HepG2 (cell line): ENCODE measurements around the gene BAZ2A. TPM values are rescaled to one million over a fixed set of nuclear protein-coding genes. Genes with fewer than 3 reads are reported as not detected.

Experiments
- EEA1 ChIP-seq: sonication (generic); formaldehyde crosslinking; IDR thresholded peaks from 2 replicates; pipeline ENCODE4 v1.5.1; 2020; ENCODE audit warnings: mild to moderate bottlenecking, missing genetic modification reagents, borderline replicate concordance
- GATAD1 ChIP-seq: IDR thresholded peaks from 2 replicates; pipeline ENCODE4 v1.6.1; 2016; ENCODE audit warnings: missing genetic modification reagents, missing compliant biosample characterization
- HOXA7 ChIP-seq: sonication (generic); formaldehyde crosslinking; IDR thresholded peaks from 2 replicates; pipeline ENCODE4 v1.8.1; 2022; ENCODE audit warnings: mild to moderate bottlenecking, missing genetic modification reagents, moderate library complexity
- MIER3 ChIP-seq: IDR thresholded peaks from 2 replicates; pipeline ENCODE4 v1.6.1; 2016; ENCODE audit warnings: missing compliant biosample characterization, borderline replicate concordance
- MLX ChIP-seq: IDR thresholded peaks from 2 replicates; pipeline ENCODE4 v1.6.1; 2016
- NFYB ChIP-seq: sonication (generic); formaldehyde crosslinking; IDR thresholded peaks from 2 replicates; pipeline ENCODE4 v1.4.0; 2020; ENCODE audit warnings: missing genetic modification reagents
- NR1H2 ChIP-seq: sonication (generic); formaldehyde crosslinking; IDR thresholded peaks from 2 replicates; pipeline ENCODE4 v1.8.1; 2022; ENCODE audit warnings: low read depth, missing genetic modification reagents, borderline replicate concordance
- RAD21 ChIP-seq: fragments of 450-650 bp; formaldehyde crosslinking; IDR thresholded peaks from 2 replicates; pipeline ENCODE4 v1.5.0; 2020; ENCODE audit warnings: mild to moderate bottlenecking
- TAF1 ChIP-seq: sonication (generic); formaldehyde crosslinking; IDR thresholded peaks from 2 replicates; pipeline ENCODE4 v1.4.0; 2020; ENCODE audit warnings: missing genetic modification reagents
- TCF7 ChIP-seq: sonication (generic); IDR thresholded peaks from 2 replicates; pipeline ENCODE4 v1.6.1; 2016; ENCODE audit warnings: antibody characterized with exemption, low read depth
- TEAD3 ChIP-seq: optimal IDR thresholded peaks from 2 replicates; pipeline ENCODE3; 2016; ENCODE audit warnings: borderline replicate concordance
- ZNF280D ChIP-seq: sonication (generic); formaldehyde crosslinking; IDR thresholded peaks from 2 replicates; pipeline ENCODE4 v1.5.1; 2020; ENCODE audit warnings: mild to moderate bottlenecking, missing genetic modification reagents
- ZNF431 ChIP-seq: sonication (generic); formaldehyde crosslinking; IDR thresholded peaks from 2 replicates; pipeline ENCODE4 v1.9.0; 2022; ENCODE audit warnings: missing genetic modification reagents, low read depth, mild to moderate bottlenecking, borderline replicate concordance
- ZNF546 ChIP-seq: sonication (generic); formaldehyde crosslinking; conservative IDR thresholded peaks from 2 replicates; pipeline ENCODE4 v1.8.1; 2023; ENCODE audit warnings: mild to moderate bottlenecking, missing genetic modification reagents
- ZNF576 ChIP-seq: sonication (generic); formaldehyde crosslinking; IDR thresholded peaks from 2 replicates; pipeline ENCODE4 v1.4.0; 2020; ENCODE audit warnings: mild to moderate bottlenecking, missing genetic modification reagents
- polyA plus RNA-seq, 8 experiments: library from polyadenylated mRNA; depleted of rRNA in 3 of 8; stranded (reverse) in 7 of 8; unstranded in 1 of 8; fragments of >200 nt; fragmentation: Illumina TruSeq in 4 of 8; extraction: Trizol in 4 of 8; gene quantifications; 2 replicates each; pipeline versions ENCODE4 v1.2.1 to v1.2.3, GENCODE V29; 2011 to 2016; ENCODE audit warnings: low read depth in 4 of 8, missing spikeins in 1 of 8, mixed read lengths in 1 of 8; ENCODE audit not compliant: insufficient read depth in 1 of 8
- total RNA-seq, 5 experiments: library from RNA; depleted of rRNA; stranded (reverse); fragments of >200 nt; fragmentation: Illumina TruSeq; extraction: Trizol; gene quantifications; 2 replicates each; pipeline ENCODE4 v1.2.3, GENCODE V29; 2016; ENCODE audit warnings: low read depth in 1 of 5
- TF ChIP-seq, protein P1 (sequence below): sonication (generic); formaldehyde crosslinking; IDR thresholded peaks from 2 replicates; pipeline ENCODE4 v1.5.1; 2020; ENCODE audit warnings: mild to moderate bottlenecking, missing genetic modification reagents, moderate library complexity
- TF ChIP-seq, protein P2 (sequence below): sonication (generic); formaldehyde crosslinking; conservative IDR thresholded peaks from 2 replicates; pipeline ENCODE4 v1.4.0; 2020; ENCODE audit warnings: missing genetic modification reagents

BAZ2A gene
- total and polyA plus RNA-seq, 2 of the 13 experiments (the other 11 are each of a cell fraction or from before 2014, with no cell fraction given) = 21.8 to 73.5 TPM

GRCh38 chr12:56634242-56634836 is 4.2 kb upstream of the BAZ2A start (continued):
- TF ChIP-seq, protein P1, sequence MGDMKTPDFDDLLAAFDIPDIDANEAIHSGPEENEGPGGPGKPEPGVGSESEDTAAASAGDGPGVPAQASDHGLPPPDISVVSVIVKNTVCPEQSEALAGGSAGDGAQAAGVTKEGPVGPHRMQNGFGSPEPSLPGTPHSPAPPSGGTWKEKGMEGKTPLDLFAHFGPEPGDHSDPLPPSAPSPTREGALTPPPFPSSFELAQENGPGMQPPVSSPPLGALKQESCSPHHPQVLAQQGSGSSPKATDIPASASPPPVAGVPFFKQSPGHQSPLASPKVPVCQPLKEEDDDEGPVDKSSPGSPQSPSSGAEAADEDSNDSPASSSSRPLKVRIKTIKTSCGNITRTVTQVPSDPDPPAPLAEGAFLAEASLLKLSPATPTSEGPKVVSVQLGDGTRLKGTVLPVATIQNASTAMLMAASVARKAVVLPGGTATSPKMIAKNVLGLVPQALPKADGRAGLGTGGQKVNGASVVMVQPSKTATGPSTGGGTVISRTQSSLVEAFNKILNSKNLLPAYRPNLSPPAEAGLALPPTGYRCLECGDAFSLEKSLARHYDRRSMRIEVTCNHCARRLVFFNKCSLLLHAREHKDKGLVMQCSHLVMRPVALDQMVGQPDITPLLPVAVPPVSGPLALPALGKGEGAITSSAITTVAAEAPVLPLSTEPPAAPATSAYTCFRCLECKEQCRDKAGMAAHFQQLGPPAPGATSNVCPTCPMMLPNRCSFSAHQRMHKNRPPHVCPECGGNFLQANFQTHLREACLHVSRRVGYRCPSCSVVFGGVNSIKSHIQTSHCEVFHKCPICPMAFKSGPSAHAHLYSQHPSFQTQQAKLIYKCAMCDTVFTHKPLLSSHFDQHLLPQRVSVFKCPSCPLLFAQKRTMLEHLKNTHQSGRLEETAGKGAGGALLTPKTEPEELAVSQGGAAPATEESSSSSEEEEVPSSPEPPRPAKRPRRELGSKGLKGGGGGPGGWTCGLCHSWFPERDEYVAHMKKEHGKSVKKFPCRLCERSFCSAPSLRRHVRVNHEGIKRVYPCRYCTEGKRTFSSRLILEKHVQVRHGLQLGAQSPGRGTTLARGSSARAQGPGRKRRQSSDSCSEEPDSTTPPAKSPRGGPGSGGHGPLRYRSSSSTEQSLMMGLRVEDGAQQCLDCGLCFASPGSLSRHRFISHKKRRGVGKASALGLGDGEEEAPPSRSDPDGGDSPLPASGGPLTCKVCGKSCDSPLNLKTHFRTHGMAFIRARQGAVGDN (CRISPR knock-in tag) = no peak; the same call in 1 of the 2 replicates
- TF ChIP-seq GATAD1 (peak; percentile 52; the same call in 1 of the 2 replicates), MIER3 (no peak), HOXA7 (0 out of 2 replicates have a peak, but pooled peaks have one; percentile 24), RAD21 (CRISPR knock-in tag) (no peak), MLX (CRISPR knock-in tag) (no peak), TEAD3 (CRISPR knock-in tag) (no peak), ZNF576 (no peak), TAF1 (peak; percentile 56; the same call in 1 of the 2 replicates), ZNF546 (CRISPR knock-in tag) (no peak), ZNF280D (CRISPR knock-in tag) (0 out of 2 replicates have a peak, but pooled peaks have one; percentile 27), NR1H2 (CRISPR knock-in tag) (0 out of 2 replicates have a peak, but pooled peaks have one; percentile 30), NFYB (0 out of 2 replicates have a peak, but pooled peaks have one; percentile 31), EEA1 (CRISPR knock-in tag) (no peak), ZNF431 (CRISPR knock-in tag) (no peak), TCF7 (no peak)
- TF ChIP-seq, protein P2, sequence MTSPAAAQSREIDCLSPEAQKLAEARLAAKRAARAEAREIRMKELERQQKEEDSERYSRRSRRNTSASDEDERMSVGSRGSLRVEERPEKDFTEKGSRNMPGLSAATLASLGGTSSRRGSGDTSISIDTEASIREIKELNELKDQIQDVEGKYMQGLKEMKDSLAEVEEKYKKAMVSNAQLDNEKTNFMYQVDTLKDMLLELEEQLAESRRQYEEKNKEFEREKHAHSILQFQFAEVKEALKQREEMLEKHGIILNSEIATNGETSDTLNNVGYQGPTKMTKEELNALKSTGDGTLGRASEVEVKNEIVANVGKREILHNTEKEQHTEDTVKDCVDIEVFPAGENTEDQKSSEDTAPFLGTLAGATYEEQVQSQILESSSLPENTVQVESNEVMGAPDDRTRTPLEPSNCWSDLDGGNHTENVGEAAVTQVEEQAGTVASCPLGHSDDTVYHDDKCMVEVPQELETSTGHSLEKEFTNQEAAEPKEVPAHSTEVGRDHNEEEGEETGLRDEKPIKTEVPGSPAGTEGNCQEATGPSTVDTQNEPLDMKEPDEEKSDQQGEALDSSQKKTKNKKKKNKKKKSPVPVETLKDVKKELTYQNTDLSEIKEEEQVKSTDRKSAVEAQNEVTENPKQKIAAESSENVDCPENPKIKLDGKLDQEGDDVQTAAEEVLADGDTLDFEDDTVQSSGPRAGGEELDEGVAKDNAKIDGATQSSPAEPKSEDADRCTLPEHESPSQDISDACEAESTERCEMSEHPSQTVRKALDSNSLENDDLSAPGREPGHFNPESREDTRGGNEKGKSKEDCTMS (CRISPR knock-in tag) = no peak
